ENCODE results near the gene SLC16A7.

GRCh38 chr12:59737725-59738463 is 142.1 kb downstream of the SLC16A7 start:
- TF ChIP-seq CTCF (IDR thresholded peaks at IDR 0.05; ENCODE audit: low read length) (no peak), EZH2 (IDR thresholded peaks at IDR 0.05; ENCODE audit: borderline replicate concordance, low read length) (no peak)
